HEK293 (cell line): ENCODE results near the gene RASGRP1.

Experiments used
- BCL11A ChIP-seq: fragments of 450-650 bp; formaldehyde crosslinking; IDR thresholded peaks from 2 replicates; pipeline ENCODE4 v1.5.1; 2016; ENCODE audit warnings: low read depth, missing biosample characterization, missing genetic modification characterization
- KLF17 ChIP-seq: fragments of 450-650 bp; formaldehyde crosslinking; IDR thresholded peaks from 2 replicates; pipeline ENCODE4 v1.5.1; 2016; ENCODE audit warnings: missing biosample characterization, missing genetic modification characterization
- ZNF114 ChIP-seq: fragments of 450-650 bp; formaldehyde crosslinking; IDR thresholded peaks from 2 replicates; pipeline ENCODE4 v1.5.0; 2017; ENCODE audit warnings: missing biosample characterization, missing genetic modification characterization
- ZNF214 ChIP-seq: fragments of 450-650 bp; formaldehyde crosslinking; IDR thresholded peaks from 2 replicates; pipeline ENCODE4 v1.5.1; 2017; ENCODE audit warnings: missing biosample characterization, mild to moderate bottlenecking, missing genetic modification characterization, borderline replicate concordance
- ZNF248 ChIP-seq: fragments of 450-650 bp; formaldehyde crosslinking; IDR thresholded peaks from 2 replicates; pipeline ENCODE4 v1.5.1; 2017; ENCODE audit warnings: missing biosample characterization, missing genetic modification characterization
- ZNF501 ChIP-seq: fragments of 450-650 bp; formaldehyde crosslinking; IDR thresholded peaks from 2 replicates; pipeline ENCODE4 v1.5.1; 2016; ENCODE audit warnings: missing biosample characterization, missing genetic modification characterization
- ZNF518A ChIP-seq: fragments of 450-650 bp; formaldehyde crosslinking; conservative IDR thresholded peaks from 2 replicates; pipeline ENCODE4 v1.5.1; 2016; ENCODE audit warnings: low read depth, missing biosample characterization, missing genetic modification characterization
- ZNF521 ChIP-seq: fragments of 450-650 bp; formaldehyde crosslinking; IDR thresholded peaks from 2 replicates; pipeline ENCODE4 v1.5.1; 2017; ENCODE audit warnings: missing biosample characterization, mild to moderate bottlenecking, missing genetic modification characterization
- ZNF548 ChIP-seq: fragments of 450-650 bp; formaldehyde crosslinking; IDR thresholded peaks from 2 replicates; pipeline ENCODE4 v1.5.1; 2016; ENCODE audit warnings: missing biosample characterization, missing genetic modification characterization
- TF ChIP-seq, protein P1 (sequence below): fragments of 450-650 bp; formaldehyde crosslinking; IDR thresholded peaks from 2 replicates; pipeline ENCODE4 v1.5.1; 2016; ENCODE audit warnings: missing biosample characterization, missing genetic modification characterization
- TF ChIP-seq, protein P2 (sequence below): fragments of 450-650 bp; formaldehyde crosslinking; IDR thresholded peaks from 2 replicates; pipeline ENCODE4 v1.5.1; 2017; ENCODE audit warnings: missing biosample characterization, missing genetic modification characterization

DNA sequence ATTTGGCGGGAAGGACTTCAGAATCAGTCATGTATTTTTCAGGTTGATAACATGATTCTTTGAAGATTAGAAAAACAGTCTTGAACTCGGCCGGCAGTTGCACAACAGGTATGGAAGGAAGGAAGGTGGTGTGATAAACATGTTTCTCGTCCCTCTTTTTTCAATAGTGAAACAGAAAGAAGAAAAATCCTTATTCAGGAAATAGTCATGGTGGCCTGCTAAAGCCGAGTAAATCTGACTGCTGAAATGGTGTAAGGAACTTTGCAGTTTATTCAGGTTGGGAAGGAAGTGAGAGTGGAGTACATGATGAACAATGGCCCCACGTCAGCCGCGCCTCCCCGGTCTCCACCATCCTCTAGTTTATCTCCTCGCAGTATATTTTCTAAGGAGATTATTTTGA lies 6.7 kb downstream of the RASGRP1 start:
- no peak for TF ChIP-seq ZNF521 (tag by site-specific recombination)
- TF ChIP-seq, protein P1, sequence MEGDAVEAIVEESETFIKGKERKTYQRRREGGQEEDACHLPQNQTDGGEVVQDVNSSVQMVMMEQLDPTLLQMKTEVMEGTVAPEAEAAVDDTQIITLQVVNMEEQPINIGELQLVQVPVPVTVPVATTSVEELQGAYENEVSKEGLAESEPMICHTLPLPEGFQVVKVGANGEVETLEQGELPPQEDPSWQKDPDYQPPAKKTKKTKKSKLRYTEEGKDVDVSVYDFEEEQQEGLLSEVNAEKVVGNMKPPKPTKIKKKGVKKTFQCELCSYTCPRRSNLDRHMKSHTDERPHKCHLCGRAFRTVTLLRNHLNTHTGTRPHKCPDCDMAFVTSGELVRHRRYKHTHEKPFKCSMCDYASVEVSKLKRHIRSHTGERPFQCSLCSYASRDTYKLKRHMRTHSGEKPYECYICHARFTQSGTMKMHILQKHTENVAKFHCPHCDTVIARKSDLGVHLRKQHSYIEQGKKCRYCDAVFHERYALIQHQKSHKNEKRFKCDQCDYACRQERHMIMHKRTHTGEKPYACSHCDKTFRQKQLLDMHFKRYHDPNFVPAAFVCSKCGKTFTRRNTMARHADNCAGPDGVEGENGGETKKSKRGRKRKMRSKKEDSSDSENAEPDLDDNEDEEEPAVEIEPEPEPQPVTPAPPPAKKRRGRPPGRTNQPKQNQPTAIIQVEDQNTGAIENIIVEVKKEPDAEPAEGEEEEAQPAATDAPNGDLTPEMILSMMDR (tag by site-specific recombination) = no peak
- no peak for TF ChIP-seq ZNF214
- TF ChIP-seq ZNF548 (tag by site-specific recombination) = no peak
- no peak for TF ChIP-seq ZNF114
- TF ChIP-seq BCL11A (tag by site-specific recombination) = no peak
- TF ChIP-seq KLF17 = no peak
- no peak for TF ChIP-seq ZNF518A (tag by site-specific recombination)
- TF ChIP-seq ZNF248 = no peak
- TF ChIP-seq, protein P2, sequence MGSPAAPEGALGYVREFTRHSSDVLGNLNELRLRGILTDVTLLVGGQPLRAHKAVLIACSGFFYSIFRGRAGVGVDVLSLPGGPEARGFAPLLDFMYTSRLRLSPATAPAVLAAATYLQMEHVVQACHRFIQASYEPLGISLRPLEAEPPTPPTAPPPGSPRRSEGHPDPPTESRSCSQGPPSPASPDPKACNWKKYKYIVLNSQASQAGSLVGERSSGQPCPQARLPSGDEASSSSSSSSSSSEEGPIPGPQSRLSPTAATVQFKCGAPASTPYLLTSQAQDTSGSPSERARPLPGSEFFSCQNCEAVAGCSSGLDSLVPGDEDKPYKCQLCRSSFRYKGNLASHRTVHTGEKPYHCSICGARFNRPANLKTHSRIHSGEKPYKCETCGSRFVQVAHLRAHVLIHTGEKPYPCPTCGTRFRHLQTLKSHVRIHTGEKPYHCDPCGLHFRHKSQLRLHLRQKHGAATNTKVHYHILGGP (tag by site-specific recombination) = no peak
- no peak for TF ChIP-seq ZNF501
